Endothelial cell of umbilical vein (primary cell): Measurements from ENCODE around the gene FUT3.

Experiments used
- POLR2A ChIP-seq: IDR thresholded peaks from 2 replicates; pipeline ENCODE4 v1.6.1; 2012; ENCODE audit warnings: low read depth, mild to moderate bottlenecking, control low read depth, low read length
- TF ChIP-seq, protein P1 (sequence below), 2 donors: IDR thresholded peaks; 1 replicate in 1 of 2; 2 replicates in 1 of 2; pipeline ENCODE4 v1.5.1; 2011; ENCODE audit warnings: low read length in 2 of 2, mild to moderate bottlenecking in 2 of 2, moderate library complexity in 2 of 2, control low read depth in 1 of 2, inconsistent platforms in 1 of 2, low read depth in 1 of 2; ENCODE audit not compliant: insufficient read depth in 1 of 2; ENCODE audit errors: extremely low read depth in 1 of 2

- TF ChIP-seq, protein P1, sequence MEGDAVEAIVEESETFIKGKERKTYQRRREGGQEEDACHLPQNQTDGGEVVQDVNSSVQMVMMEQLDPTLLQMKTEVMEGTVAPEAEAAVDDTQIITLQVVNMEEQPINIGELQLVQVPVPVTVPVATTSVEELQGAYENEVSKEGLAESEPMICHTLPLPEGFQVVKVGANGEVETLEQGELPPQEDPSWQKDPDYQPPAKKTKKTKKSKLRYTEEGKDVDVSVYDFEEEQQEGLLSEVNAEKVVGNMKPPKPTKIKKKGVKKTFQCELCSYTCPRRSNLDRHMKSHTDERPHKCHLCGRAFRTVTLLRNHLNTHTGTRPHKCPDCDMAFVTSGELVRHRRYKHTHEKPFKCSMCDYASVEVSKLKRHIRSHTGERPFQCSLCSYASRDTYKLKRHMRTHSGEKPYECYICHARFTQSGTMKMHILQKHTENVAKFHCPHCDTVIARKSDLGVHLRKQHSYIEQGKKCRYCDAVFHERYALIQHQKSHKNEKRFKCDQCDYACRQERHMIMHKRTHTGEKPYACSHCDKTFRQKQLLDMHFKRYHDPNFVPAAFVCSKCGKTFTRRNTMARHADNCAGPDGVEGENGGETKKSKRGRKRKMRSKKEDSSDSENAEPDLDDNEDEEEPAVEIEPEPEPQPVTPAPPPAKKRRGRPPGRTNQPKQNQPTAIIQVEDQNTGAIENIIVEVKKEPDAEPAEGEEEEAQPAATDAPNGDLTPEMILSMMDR (IDR thresholded peaks at IDR 0.05; ENCODE audit: extremely low read depth in 1 of 2, insufficient read depth in 1 of 2, low read depth in 1 of 2, low read length in 2 of 2): no peak
- no peak for TF ChIP-seq POLR2A
These were observed 44.6 kb upstream of the FUT3 start for GRCh38 chr19:5895890-5896289.
